ENCODE measurements around the gene PRDM4. TPM values are rescaled to one million over a fixed set of nuclear protein-coding genes. Genes with fewer than 3 reads are reported as not detected.

Gene PRDM4
- total and polyA plus RNA-seq, 3 donors from 2014 or later: 31.1 to 36.9 (median 35.6) TPM

GRCh38 chr12:107775093-107775721 lies 14.3 kb upstream of the PRDM4 start:
- peak; percentile 54 for DNase-seq
- intact Hi-C loops (cut with DNase I; ENCODE audit: low total_unique reads): no loop called here
- no peaks in the 10 kb centered on the region for H3K4me1 ChIP-seq
- H3K9me3 ChIP-seq: no peaks in the 10 kb centered on the region
- H3K4me3 ChIP-seq: peak overlapping the region; percentile 36 to 55
- TF ChIP-seq CTCF (IDR thresholded peaks at IDR 0.05) (no peak), POLR2A (IDR thresholded peaks at IDR 0.05) (no peak)
- H3K27me3 ChIP-seq: no peaks in the 10 kb centered on the region
- H3K27ac ChIP-seq: no peak overlapping the region
- 1 to 5% methylated on average over 17 to 43 of the region's 66 CpGs for WGBS, 2 donors
- H3K36me3 ChIP-seq (ENCODE audit: low read depth, missing control alignments): no peaks in the 10 kb centered on the region

GRCh38 chr12:107774349-107775029 lies 13.6 kb upstream of the PRDM4 start, which contains the start of gene ASCL4:
TSS of gene ASCL4 (plus strand) at chr12:107774704. CDS start at chr12:107775219, 515 bp downstream.
- no peaks in the 10 kb centered on the region for H3K4me1 ChIP-seq
- no peaks in the 10 kb centered on the region for H3K9me3 ChIP-seq
- WGBS, 2 donors: 35 to 46% methylated on average over 13 of the region's 13 CpGs
- DNase-seq: no peak
- H3K36me3 ChIP-seq (ENCODE audit: low read depth, missing control alignments): no peaks in the 10 kb centered on the region
- H3K27me3 ChIP-seq: no peaks in the 10 kb centered on the region
- TF ChIP-seq POLR2A (IDR thresholded peaks at IDR 0.05) (no peak), CTCF (IDR thresholded peaks at IDR 0.05) (no peak)
- no peak within 1 kb of the TSS for H3K27ac ChIP-seq
- intact Hi-C loops (cut with DNase I; ENCODE audit: low total_unique reads): no loop called here
- H3K4me3 ChIP-seq: peak within 1 kb of the TSS; percentile 36 to 55

GRCh38 chr12:107767466-107767865 lies 6.5 kb upstream of the PRDM4 start:
- DNase-seq: no peak
- Histone ChIP-seq H3K9me3 (no peaks in the 10 kb centered on the region), H3K36me3 (ENCODE audit: low read depth, missing control alignments) (no peaks in the 10 kb centered on the region), H3K27ac (no peak overlapping the region), H3K4me1 (no peaks in the 10 kb centered on the region), H3K4me3 (no peak overlapping the region), H3K27me3 (no peaks in the 10 kb centered on the region)
- WGBS, 2 donors: 89 to 90% methylated on average over 5 of the region's 5 CpGs
- TF ChIP-seq CTCF (IDR thresholded peaks at IDR 0.05) (no peak), POLR2A (IDR thresholded peaks at IDR 0.05) (no peak)
- intact Hi-C loops (cut with DNase I; ENCODE audit: low total_unique reads): no loop called here

- TF ChIP-seq POLR2A (IDR thresholded peaks at IDR 0.05) (no peak), CTCF (IDR thresholded peaks at IDR 0.05) (no peak)
- H3K27me3 ChIP-seq: no peaks in the 10 kb centered on the region
- H3K27ac ChIP-seq: no peak overlapping the region
- 66 to 86% methylated on average over 1 of the region's 1 CpG for WGBS, 2 donors
- H3K4me1 ChIP-seq: no peaks in the 10 kb centered on the region
- H3K4me3 ChIP-seq: no peak overlapping the region
- no peaks in the 10 kb centered on the region for H3K36me3 ChIP-seq (ENCODE audit: low read depth, missing control alignments)
- no peaks in the 10 kb centered on the region for H3K9me3 ChIP-seq
- DNase-seq: no peak
- intact Hi-C loops (cut with DNase I; ENCODE audit: low total_unique reads): no loop called here
Observed at GRCh38 chr12:107765316-107765715, 4.4 kb upstream of the PRDM4 start.

Data from testis (tissue), 3 donors.